Measurements from ENCODE around the gene CPPED1. TPM values are rescaled to one million over a fixed set of nuclear protein-coding genes. Genes with fewer than 3 reads are reported as not detected.

The CPPED1 gene
- total RNA-seq, 1 experiment from 2014 or later: 8.1 TPM

DNA sequence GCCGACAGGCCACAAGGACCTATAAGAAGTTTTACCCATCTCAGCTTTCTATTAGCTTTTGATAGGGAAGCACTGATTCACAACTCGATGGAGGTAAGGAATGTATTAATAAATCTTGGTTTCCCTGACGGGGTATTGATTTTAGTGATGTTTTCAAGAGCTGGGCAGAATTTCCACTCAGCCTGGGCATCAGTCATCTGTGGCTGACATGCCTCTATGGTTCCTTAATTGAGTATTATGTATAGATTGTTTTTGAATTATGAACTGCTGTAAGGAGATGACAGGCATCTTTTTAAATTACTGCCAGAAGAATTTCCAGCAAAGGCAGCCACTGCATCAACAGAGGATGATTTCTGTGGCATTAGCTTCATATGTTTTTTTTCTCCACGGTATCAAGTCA is 128.6 kb downstream of the CPPED1 start:
- H3K79me2 ChIP-seq (ENCODE audit: insufficient read depth, low read length): no peaks in the 10 kb centered on the region
- CTCF ChIA-PET: no interaction called here
- no peak overlapping the region for H3K9ac ChIP-seq (ENCODE audit: low read length)
- H3K9me3 ChIP-seq (ENCODE audit: control insufficient read depth in 1 of 2, insufficient read depth in 1 of 2, low read depth in 1 of 2, low read length in 2 of 2): no peaks in the 10 kb centered on the region
- BruUV-seq (replicated peaks): no TSS peak
- no peaks in the 10 kb centered on the region for H4K20me1 ChIP-seq (ENCODE audit: insufficient read depth)
- no peaks in the 10 kb centered on the region for H3K36me3 ChIP-seq (ENCODE audit: control insufficient read depth in 1 of 2, insufficient read depth in 2 of 2, low read length in 2 of 2)
- no peak overlapping the region for H3K4me3 ChIP-seq (replicated peaks in 1 of 2; ENCODE audit: low read depth in 1 of 2, low read length in 2 of 2)
- H3K27me3 ChIP-seq (ENCODE audit: insufficient read depth, low read length): no peaks in the 10 kb centered on the region
- intact Hi-C loops (cut with micrococcal nuclease): no loop called here
- RAD21 ChIA-PET (ENCODE audit: low non-redundant PET in 1 of 2, low total read pairs in 2 of 2, uncharacterized antibody in 2 of 2, unreplicated experiment in 2 of 2): no interaction called here
- H3K4me2 ChIP-seq (ENCODE audit: low read length): no peak overlapping the region
- DNase-seq (ENCODE audit: low read depth, low spot score): no peak
- no peak overlapping the region for H3K27ac ChIP-seq (ENCODE audit: low read depth, low read length)
- H2AFZ ChIP-seq (ENCODE audit: low read depth, low read length, poor library complexity, severe bottlenecking): no peak overlapping the region
- TF ChIP-seq EZH2phosphoT487 (IDR thresholded peaks at IDR 0.05; ENCODE audit: borderline replicate concordance) (no peak), SP1 (IDR thresholded peaks at IDR 0.05; ENCODE audit: low read depth) (no peak), YY1 (IDR thresholded peaks at IDR 0.05; ENCODE audit: extremely low read depth, insufficient replicate concordance, low read depth, low read length) (no peak), CBX3 (IDR thresholded peaks at IDR 0.05; ENCODE audit: low read depth) (no peak), JUND (IDR thresholded peaks at IDR 0.05) (no peak), POLR2AphosphoS5 (IDR thresholded peaks at IDR 0.05; ENCODE audit: low read depth, low read length) (no peak), SIN3A (IDR thresholded peaks at IDR 0.05; ENCODE audit: low read depth) (no peak), EGR1 (IDR thresholded peaks at IDR 0.05; ENCODE audit: low read depth) (no peak), CEBPB (IDR thresholded peaks at IDR 0.05; ENCODE audit: low read depth) (no peak), RAD21 (IDR thresholded peaks at IDR 0.05; ENCODE audit: low read depth) (no peak), TCF7L2 (IDR thresholded peaks at IDR 0.05; ENCODE audit: borderline replicate concordance, extremely low read depth, insufficient read depth, insufficient read length) (no peak), FOSL1 (IDR thresholded peaks at IDR 0.05; ENCODE audit: low read depth) (no peak), ZBTB33 (IDR thresholded peaks at IDR 0.05; ENCODE audit: extremely low read depth, insufficient replicate concordance, low read length) (no peak), ELF1 (IDR thresholded peaks at IDR 0.05; ENCODE audit: borderline replicate concordance, low read depth) (no peak)
- TF ChIP-seq, protein P1, sequence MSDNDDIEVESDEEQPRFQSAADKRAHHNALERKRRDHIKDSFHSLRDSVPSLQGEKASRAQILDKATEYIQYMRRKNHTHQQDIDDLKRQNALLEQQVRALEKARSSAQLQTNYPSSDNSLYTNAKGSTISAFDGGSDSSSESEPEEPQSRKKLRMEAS (IDR thresholded peaks at IDR 0.05): no peak
- TF ChIP-seq, protein P2, sequence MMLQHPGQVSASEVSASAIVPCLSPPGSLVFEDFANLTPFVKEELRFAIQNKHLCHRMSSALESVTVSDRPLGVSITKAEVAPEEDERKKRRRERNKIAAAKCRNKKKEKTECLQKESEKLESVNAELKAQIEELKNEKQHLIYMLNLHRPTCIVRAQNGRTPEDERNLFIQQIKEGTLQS (IDR thresholded peaks at IDR 0.05): no peak
- TF ChIP-seq, protein P3, sequence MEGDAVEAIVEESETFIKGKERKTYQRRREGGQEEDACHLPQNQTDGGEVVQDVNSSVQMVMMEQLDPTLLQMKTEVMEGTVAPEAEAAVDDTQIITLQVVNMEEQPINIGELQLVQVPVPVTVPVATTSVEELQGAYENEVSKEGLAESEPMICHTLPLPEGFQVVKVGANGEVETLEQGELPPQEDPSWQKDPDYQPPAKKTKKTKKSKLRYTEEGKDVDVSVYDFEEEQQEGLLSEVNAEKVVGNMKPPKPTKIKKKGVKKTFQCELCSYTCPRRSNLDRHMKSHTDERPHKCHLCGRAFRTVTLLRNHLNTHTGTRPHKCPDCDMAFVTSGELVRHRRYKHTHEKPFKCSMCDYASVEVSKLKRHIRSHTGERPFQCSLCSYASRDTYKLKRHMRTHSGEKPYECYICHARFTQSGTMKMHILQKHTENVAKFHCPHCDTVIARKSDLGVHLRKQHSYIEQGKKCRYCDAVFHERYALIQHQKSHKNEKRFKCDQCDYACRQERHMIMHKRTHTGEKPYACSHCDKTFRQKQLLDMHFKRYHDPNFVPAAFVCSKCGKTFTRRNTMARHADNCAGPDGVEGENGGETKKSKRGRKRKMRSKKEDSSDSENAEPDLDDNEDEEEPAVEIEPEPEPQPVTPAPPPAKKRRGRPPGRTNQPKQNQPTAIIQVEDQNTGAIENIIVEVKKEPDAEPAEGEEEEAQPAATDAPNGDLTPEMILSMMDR (IDR thresholded peaks at IDR 0.05 in 2 of 3, conservative IDR thresholded peaks at IDR 0.05 in 1 of 3; ENCODE audit: borderline replicate concordance in 1 of 3, insufficient read depth in 1 of 3, low read depth in 2 of 3, low read length in 2 of 3): no peak
- no peaks in the 10 kb centered on the region for H3K9me2 ChIP-seq (ENCODE audit: insufficient read depth)
- no peaks in the 10 kb centered on the region for H3K4me1 ChIP-seq (ENCODE audit: control insufficient read depth in 1 of 2, insufficient read depth in 2 of 2, low read length in 2 of 2)
- no peak for ATAC-seq
- POLR2A ChIA-PET: no interaction called here
